K562 (cell line): ENCODE measurements around the gene ABHD8. TPM values are rescaled to one million over a fixed set of nuclear protein-coding genes. Genes with fewer than 3 reads are reported as not detected.
A peak's percentile ranks its signal among the peaks of the same experiment; 100 is the strongest.

Experiments
- CTCF ChIP-seq, 3 experiments: IDR thresholded peaks in 2 of 3; conservative IDR thresholded peaks in 1 of 3; 2 replicates each; pipeline ENCODE4 v1.5.1; 2011 to 2012; ENCODE audit warnings: low read length in 3 of 3, mild to moderate bottlenecking in 3 of 3, control low read depth in 2 of 3, improper control_type of control experiment in 1 of 3, inconsistent platforms in 1 of 3, low read depth in 1 of 3, mixed read lengths in 1 of 3, moderate library complexity in 1 of 3; ENCODE audit not compliant: insufficient read depth in 2 of 3
- DACH1 ChIP-seq: fragments of 450-650 bp; IDR thresholded peaks from 2 replicates; pipeline ENCODE4 v1.6.1; 2018; ENCODE audit not compliant: partially characterized antibody
- ELF2 ChIP-seq: fragments of 250-450 bp; sonication (Bioruptor Pico); IDR thresholded peaks from 2 replicates; pipeline ENCODE4 v1.5.0; 2021; ENCODE audit warnings: mild to moderate bottlenecking
- FOXA1 ChIP-seq: fragments of 450-650 bp; IDR thresholded peaks from 2 replicates; pipeline ENCODE4 v1.6.1; 2016; ENCODE audit warnings: mild to moderate bottlenecking, borderline replicate concordance
- KLF16 ChIP-seq: IDR thresholded peaks from 2 replicates; pipeline ENCODE4 v1.6.1; 2016; ENCODE audit warnings: antibody characterized with exemption
- NR1H2 ChIP-seq: sonication (generic); formaldehyde crosslinking; IDR thresholded peaks from 2 replicates; pipeline ENCODE4 v1.4.0; 2020; ENCODE audit warnings: mild to moderate bottlenecking, missing genetic modification reagents
- RFX1 ChIP-seq: fragments of 450-650 bp; IDR thresholded peaks from 2 replicates; pipeline ENCODE4 v1.6.1; 2016; ENCODE audit warnings: mild to moderate bottlenecking, moderate library complexity
- ZC3H8 ChIP-seq: fragments of 450-650 bp; IDR thresholded peaks from 2 replicates; pipeline ENCODE4 v1.6.1; 2017
- ZFP91 ChIP-seq: sonication (generic); formaldehyde crosslinking; IDR thresholded peaks from 2 replicates; pipeline ENCODE4 v1.8.0; 2022; ENCODE audit warnings: mild to moderate bottlenecking, missing genetic modification reagents
- ZNF232 ChIP-seq: sonication (generic); formaldehyde crosslinking; IDR thresholded peaks from 2 replicates; pipeline ENCODE4 v1.8.0; 2022; ENCODE audit warnings: mild to moderate bottlenecking, missing genetic modification reagents
- ZNF584 ChIP-seq: fragments of 200-800 bp; sonication (Bioruptor generic); IDR thresholded peaks from 2 replicates; pipeline ENCODE4 v1.6.1; 2016; ENCODE audit warnings: low read depth, mild to moderate bottlenecking, missing genetic modification characterization, missing compliant biosample characterization
- ZNF589 ChIP-seq: fragments of 200-800 bp; sonication (Bioruptor generic); IDR thresholded peaks from 2 replicates; pipeline ENCODE4 v1.6.1; 2016; ENCODE audit warnings: low read depth, missing genetic modification characterization, missing compliant biosample characterization
- polyA plus RNA-seq, 8 experiments: library from polyadenylated mRNA; depleted of rRNA in 4 of 8; stranded (reverse) in 5 of 8; unstranded in 3 of 8; fragments of >200 nt; fragmentation: Nextera tagmentation in 2 of 8; fragmentation: Illumina TruSeq in 1 of 8; extraction: Ambion mirVana in 2 of 8; extraction: Trizol in 1 of 8; gene quantifications; 2 replicates each; pipeline versions ENCODE4 v1.2.1 to v1.2.3, GENCODE V29; 2011 to 2014; ENCODE audit warnings: inconsistent platforms in 1 of 8, missing spikeins in 1 of 8
- total RNA-seq, 7 experiments: library from RNA; depleted of rRNA in 6 of 7; stranded (reverse); fragments of >200 nt in 6 of 7; fragmentation: Illumina TruSeq in 2 of 7; extraction: Trizol in 2 of 7; gene quantifications; 2 replicates each; pipeline versions ENCODE4 v1.2.1 to v1.2.3, GENCODE V29; 2011 to 2021; ENCODE audit warnings: low replicate concordance in 1 of 7
- TF ChIP-seq, protein P1 (sequence below), 2 experiments: IDR thresholded peaks; 2 replicates each; pipeline ENCODE4 v1.6.1; 2011; ENCODE audit warnings: borderline replicate concordance in 1 of 2, control low read depth in 1 of 2, low read depth in 1 of 2, low read length in 1 of 2, mild to moderate bottlenecking in 1 of 2, mixed read lengths in 1 of 2, moderate library complexity in 1 of 2; ENCODE audit not compliant: insufficient read depth in 1 of 2, insufficient read length in 1 of 2, poor library complexity in 1 of 2, severe bottlenecking in 1 of 2; ENCODE audit errors: extremely low read depth in 1 of 2
- TF ChIP-seq, protein P2 (sequence below), 2 experiments: fragments of 450-650 bp; IDR thresholded peaks; 2 replicates each; pipeline ENCODE4 v1.6.1; 2018; ENCODE audit warnings: mild to moderate bottlenecking in 2 of 2, low read depth in 1 of 2; ENCODE audit not compliant: partially characterized antibody in 2 of 2
- TF ChIP-seq, protein P3 (sequence below): sonication (generic); formaldehyde crosslinking; IDR thresholded peaks from 2 replicates; pipeline ENCODE4 v1.8.0; 2022; ENCODE audit warnings: mild to moderate bottlenecking, low read depth, missing genetic modification reagents
- TF ChIP-seq, protein P4 (sequence below): fragments of 450-650 bp; formaldehyde crosslinking; IDR thresholded peaks from 2 replicates; pipeline ENCODE4 v1.4.0; 2020; ENCODE audit warnings: mild to moderate bottlenecking, moderate library complexity

The ABHD8 gene
- total and polyA plus RNA-seq, 9 of the 15 experiments (the other 6 are each of a cell fraction or from before 2014, with no cell fraction given), result 0.04 to 6.6 (median 2.0) TPM; not detected in 1

- TF ChIP-seq ZNF584 (CRISPR knock-in tag) (no peak), ZFP91 (CRISPR knock-in tag) (no peak), ZNF232 (no peak), RFX1 (no peak), ZNF589 (CRISPR knock-in tag) (no peak), NR1H2 (no peak), KLF16 (0 out of 2 replicates have a peak, but pooled peaks have one; percentile 70), ZC3H8 (0 out of 2 replicates have a peak, but pooled peaks have one; percentile 76), FOXA1 (no peak), CTCF (IDR thresholded peaks at IDR 0.05 in 2 of 3, conservative IDR thresholded peaks at IDR 0.05 in 1 of 3; ENCODE audit: insufficient read depth in 2 of 3, low read depth in 1 of 3, low read length in 3 of 3) (peak; percentile 90 to 99 (median 94)), DACH1 (no peak), ELF2 (no peak)
- TF ChIP-seq, protein P1, sequence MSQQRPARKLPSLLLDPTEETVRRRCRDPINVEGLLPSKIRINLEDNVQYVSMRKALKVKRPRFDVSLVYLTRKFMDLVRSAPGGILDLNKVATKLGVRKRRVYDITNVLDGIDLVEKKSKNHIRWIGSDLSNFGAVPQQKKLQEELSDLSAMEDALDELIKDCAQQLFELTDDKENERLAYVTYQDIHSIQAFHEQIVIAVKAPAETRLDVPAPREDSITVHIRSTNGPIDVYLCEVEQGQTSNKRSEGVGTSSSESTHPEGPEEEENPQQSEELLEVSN (IDR thresholded peaks at IDR 0.05; ENCODE audit: borderline replicate concordance in 1 of 2, extremely low read depth in 1 of 2, insufficient read depth in 1 of 2, insufficient read length in 1 of 2, low read depth in 1 of 2, low read length in 1 of 2, poor library complexity in 1 of 2, severe bottlenecking in 1 of 2), result peak; percentile 56 to 60
- TF ChIP-seq, protein P2, sequence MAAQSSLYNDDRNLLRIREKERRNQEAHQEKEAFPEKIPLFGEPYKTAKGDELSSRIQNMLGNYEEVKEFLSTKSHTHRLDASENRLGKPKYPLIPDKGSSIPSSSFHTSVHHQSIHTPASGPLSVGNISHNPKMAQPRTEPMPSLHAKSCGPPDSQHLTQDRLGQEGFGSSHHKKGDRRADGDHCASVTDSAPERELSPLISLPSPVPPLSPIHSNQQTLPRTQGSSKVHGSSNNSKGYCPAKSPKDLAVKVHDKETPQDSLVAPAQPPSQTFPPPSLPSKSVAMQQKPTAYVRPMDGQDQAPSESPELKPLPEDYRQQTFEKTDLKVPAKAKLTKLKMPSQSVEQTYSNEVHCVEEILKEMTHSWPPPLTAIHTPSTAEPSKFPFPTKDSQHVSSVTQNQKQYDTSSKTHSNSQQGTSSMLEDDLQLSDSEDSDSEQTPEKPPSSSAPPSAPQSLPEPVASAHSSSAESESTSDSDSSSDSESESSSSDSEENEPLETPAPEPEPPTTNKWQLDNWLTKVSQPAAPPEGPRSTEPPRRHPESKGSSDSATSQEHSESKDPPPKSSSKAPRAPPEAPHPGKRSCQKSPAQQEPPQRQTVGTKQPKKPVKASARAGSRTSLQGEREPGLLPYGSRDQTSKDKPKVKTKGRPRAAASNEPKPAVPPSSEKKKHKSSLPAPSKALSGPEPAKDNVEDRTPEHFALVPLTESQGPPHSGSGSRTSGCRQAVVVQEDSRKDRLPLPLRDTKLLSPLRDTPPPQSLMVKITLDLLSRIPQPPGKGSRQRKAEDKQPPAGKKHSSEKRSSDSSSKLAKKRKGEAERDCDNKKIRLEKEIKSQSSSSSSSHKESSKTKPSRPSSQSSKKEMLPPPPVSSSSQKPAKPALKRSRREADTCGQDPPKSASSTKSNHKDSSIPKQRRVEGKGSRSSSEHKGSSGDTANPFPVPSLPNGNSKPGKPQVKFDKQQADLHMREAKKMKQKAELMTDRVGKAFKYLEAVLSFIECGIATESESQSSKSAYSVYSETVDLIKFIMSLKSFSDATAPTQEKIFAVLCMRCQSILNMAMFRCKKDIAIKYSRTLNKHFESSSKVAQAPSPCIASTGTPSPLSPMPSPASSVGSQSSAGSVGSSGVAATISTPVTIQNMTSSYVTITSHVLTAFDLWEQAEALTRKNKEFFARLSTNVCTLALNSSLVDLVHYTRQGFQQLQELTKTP (IDR thresholded peaks at IDR 0.05; ENCODE audit: low read depth in 1 of 2, partially characterized antibody in 2 of 2), result peak in 1 of 2 experiments; percentile 63
- TF ChIP-seq, protein P3, sequence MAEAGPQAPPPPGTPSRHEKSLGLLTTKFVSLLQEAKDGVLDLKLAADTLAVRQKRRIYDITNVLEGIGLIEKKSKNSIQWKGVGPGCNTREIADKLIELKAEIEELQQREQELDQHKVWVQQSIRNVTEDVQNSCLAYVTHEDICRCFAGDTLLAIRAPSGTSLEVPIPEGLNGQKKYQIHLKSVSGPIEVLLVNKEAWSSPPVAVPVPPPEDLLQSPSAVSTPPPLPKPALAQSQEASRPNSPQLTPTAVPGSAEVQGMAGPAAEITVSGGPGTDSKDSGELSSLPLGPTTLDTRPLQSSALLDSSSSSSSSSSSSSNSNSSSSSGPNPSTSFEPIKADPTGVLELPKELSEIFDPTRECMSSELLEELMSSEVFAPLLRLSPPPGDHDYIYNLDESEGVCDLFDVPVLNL, result no peak
- TF ChIP-seq, protein P4, sequence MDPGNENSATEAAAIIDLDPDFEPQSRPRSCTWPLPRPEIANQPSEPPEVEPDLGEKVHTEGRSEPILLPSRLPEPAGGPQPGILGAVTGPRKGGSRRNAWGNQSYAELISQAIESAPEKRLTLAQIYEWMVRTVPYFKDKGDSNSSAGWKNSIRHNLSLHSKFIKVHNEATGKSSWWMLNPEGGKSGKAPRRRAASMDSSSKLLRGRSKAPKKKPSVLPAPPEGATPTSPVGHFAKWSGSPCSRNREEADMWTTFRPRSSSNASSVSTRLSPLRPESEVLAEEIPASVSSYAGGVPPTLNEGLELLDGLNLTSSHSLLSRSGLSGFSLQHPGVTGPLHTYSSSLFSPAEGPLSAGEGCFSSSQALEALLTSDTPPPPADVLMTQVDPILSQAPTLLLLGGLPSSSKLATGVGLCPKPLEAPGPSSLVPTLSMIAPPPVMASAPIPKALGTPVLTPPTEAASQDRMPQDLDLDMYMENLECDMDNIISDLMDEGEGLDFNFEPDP (CRISPR knock-in tag), result no peak
Measured at GRCh38 chr19:17260842-17261325, 42.3 kb downstream of the ABHD8 start (continued).
